H1 (cell line): Measurements from ENCODE around the gene STX7.

ENCODE experiments used
- CREB1 ChIP-seq: IDR thresholded peaks from 2 replicates; pipeline ENCODE4 v1.6.1; 2012; ENCODE audit warnings: inconsistent platforms
- EZH2 ChIP-seq: fragments of 200-600 bp; sonication (generic); IDR thresholded peaks from 2 replicates; pipeline ENCODE4 v1.7.1; 2012; ENCODE audit warnings: low read depth, mild to moderate bottlenecking, moderate library complexity, low read length, inconsistent platforms; ENCODE audit not compliant: severe bottlenecking
- JUN ChIP-seq: IDR thresholded peaks from 2 replicates; pipeline ENCODE4 v1.6.1; 2011; ENCODE audit warnings: low read depth, mild to moderate bottlenecking, improper control_type of control experiment, low read length
- TF ChIP-seq, protein P1 (sequence below), 3 experiments: IDR thresholded peaks; 1 replicate in 2 of 3; 2 replicates in 1 of 3; pipeline versions ENCODE4 v1.5.1 to v1.6.1; 2011; ENCODE audit warnings: low read length in 3 of 3, mild to moderate bottlenecking in 3 of 3, inconsistent platforms in 2 of 3, low read depth in 1 of 3, moderate library complexity in 1 of 3; ENCODE audit not compliant: insufficient read depth in 1 of 3; ENCODE audit errors: control extremely low read depth in 1 of 3
- TF ChIP-seq, protein P2 (sequence below): fragments of 300-600 bp; sonication (generic); IDR thresholded peaks from 2 replicates; pipeline ENCODE4 v1.7.1; 2012; ENCODE audit warnings: low read length, moderate library complexity, mild to moderate bottlenecking, inconsistent platforms; ENCODE audit not compliant: insufficient replicate concordance

DNA sequence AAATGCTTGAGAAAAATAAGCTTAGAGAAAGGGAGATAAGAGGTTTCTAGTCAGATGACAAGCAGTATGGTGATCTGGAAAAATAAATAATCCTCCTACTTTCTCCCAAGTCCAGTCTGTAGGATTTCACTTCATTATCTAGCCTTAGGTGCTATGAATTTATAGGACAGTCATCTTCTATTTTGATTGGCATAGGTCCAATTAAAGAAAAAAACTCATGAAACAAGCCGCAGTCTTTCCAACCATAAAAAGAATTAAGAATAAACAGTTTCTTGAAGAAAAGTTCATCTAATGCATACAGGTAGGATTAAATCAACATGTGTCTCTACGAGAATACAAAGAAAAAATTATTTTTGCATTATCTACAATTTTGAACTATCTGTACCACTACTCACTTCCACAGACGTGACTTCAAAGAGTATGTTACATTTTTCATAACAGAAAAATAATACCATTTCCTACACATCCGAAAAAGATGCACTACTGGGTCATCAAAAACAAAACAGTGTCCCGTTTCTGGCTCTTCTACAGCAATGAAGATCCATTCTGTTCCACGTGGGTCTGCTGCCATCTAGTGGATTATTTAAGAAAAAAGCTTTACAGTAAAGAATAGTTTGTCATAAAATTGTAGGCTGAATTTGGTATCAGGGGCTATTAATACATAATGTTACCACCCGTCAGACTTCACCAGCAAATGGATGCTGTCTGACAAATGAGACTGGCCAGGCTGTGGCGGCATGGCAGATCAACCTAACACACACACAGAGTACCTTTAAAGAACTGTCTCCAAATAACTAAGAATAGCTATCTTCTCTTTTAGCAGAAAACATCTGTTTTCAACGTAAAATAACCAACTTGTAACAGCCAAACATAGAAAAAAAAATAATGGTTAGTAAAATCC lies 28.9 kb downstream of the STX7 start:
- TF ChIP-seq, protein P1, sequence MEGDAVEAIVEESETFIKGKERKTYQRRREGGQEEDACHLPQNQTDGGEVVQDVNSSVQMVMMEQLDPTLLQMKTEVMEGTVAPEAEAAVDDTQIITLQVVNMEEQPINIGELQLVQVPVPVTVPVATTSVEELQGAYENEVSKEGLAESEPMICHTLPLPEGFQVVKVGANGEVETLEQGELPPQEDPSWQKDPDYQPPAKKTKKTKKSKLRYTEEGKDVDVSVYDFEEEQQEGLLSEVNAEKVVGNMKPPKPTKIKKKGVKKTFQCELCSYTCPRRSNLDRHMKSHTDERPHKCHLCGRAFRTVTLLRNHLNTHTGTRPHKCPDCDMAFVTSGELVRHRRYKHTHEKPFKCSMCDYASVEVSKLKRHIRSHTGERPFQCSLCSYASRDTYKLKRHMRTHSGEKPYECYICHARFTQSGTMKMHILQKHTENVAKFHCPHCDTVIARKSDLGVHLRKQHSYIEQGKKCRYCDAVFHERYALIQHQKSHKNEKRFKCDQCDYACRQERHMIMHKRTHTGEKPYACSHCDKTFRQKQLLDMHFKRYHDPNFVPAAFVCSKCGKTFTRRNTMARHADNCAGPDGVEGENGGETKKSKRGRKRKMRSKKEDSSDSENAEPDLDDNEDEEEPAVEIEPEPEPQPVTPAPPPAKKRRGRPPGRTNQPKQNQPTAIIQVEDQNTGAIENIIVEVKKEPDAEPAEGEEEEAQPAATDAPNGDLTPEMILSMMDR (IDR thresholded peaks at IDR 0.05; ENCODE audit: control extremely low read depth in 1 of 3, insufficient read depth in 1 of 3, low read depth in 1 of 3, low read length in 3 of 3) = peak in 2 of 3 experiments; percentile 46 to 64; a peak in 2 of 4 replicates
- TF ChIP-seq EZH2 = no peak
- TF ChIP-seq, protein P2, sequence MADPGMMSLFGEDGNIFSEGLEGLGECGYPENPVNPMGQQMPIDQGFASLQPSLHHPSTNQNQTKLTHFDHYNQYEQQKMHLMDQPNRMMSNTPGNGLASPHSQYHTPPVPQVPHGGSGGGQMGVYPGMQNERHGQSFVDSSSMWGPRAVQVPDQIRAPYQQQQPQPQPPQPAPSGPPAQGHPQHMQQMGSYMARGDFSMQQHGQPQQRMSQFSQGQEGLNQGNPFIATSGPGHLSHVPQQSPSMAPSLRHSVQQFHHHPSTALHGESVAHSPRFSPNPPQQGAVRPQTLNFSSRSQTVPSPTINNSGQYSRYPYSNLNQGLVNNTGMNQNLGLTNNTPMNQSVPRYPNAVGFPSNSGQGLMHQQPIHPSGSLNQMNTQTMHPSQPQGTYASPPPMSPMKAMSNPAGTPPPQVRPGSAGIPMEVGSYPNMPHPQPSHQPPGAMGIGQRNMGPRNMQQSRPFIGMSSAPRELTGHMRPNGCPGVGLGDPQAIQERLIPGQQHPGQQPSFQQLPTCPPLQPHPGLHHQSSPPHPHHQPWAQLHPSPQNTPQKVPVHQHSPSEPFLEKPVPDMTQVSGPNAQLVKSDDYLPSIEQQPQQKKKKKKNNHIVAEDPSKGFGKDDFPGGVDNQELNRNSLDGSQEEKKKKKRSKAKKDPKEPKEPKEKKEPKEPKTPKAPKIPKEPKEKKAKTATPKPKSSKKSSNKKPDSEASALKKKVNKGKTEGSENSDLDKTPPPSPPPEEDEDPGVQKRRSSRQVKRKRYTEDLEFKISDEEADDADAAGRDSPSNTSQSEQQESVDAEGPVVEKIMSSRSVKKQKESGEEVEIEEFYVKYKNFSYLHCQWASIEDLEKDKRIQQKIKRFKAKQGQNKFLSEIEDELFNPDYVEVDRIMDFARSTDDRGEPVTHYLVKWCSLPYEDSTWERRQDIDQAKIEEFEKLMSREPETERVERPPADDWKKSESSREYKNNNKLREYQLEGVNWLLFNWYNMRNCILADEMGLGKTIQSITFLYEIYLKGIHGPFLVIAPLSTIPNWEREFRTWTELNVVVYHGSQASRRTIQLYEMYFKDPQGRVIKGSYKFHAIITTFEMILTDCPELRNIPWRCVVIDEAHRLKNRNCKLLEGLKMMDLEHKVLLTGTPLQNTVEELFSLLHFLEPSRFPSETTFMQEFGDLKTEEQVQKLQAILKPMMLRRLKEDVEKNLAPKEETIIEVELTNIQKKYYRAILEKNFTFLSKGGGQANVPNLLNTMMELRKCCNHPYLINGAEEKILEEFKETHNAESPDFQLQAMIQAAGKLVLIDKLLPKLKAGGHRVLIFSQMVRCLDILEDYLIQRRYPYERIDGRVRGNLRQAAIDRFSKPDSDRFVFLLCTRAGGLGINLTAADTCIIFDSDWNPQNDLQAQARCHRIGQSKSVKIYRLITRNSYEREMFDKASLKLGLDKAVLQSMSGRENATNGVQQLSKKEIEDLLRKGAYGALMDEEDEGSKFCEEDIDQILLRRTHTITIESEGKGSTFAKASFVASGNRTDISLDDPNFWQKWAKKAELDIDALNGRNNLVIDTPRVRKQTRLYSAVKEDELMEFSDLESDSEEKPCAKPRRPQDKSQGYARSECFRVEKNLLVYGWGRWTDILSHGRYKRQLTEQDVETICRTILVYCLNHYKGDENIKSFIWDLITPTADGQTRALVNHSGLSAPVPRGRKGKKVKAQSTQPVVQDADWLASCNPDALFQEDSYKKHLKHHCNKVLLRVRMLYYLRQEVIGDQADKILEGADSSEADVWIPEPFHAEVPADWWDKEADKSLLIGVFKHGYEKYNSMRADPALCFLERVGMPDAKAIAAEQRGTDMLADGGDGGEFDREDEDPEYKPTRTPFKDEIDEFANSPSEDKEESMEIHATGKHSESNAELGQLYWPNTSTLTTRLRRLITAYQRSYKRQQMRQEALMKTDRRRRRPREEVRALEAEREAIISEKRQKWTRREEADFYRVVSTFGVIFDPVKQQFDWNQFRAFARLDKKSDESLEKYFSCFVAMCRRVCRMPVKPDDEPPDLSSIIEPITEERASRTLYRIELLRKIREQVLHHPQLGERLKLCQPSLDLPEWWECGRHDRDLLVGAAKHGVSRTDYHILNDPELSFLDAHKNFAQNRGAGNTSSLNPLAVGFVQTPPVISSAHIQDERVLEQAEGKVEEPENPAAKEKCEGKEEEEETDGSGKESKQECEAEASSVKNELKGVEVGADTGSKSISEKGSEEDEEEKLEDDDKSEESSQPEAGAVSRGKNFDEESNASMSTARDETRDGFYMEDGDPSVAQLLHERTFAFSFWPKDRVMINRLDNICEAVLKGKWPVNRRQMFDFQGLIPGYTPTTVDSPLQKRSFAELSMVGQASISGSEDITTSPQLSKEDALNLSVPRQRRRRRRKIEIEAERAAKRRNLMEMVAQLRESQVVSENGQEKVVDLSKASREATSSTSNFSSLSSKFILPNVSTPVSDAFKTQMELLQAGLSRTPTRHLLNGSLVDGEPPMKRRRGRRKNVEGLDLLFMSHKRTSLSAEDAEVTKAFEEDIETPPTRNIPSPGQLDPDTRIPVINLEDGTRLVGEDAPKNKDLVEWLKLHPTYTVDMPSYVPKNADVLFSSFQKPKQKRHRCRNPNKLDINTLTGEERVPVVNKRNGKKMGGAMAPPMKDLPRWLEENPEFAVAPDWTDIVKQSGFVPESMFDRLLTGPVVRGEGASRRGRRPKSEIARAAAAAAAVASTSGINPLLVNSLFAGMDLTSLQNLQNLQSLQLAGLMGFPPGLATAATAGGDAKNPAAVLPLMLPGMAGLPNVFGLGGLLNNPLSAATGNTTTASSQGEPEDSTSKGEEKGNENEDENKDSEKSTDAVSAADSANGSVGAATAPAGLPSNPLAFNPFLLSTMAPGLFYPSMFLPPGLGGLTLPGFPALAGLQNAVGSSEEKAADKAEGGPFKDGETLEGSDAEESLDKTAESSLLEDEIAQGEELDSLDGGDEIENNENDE = no peak
- no peak for TF ChIP-seq CREB1
- no peak for TF ChIP-seq JUN
